ENCODE measurements around the gene WFDC10A.
"Not testable (repeated sequence)": the region's sequence is repeated elsewhere in the genome, so short reads cannot be mapped to it uniquely, and the experiment has no call there.

The WFDC10A gene

GRCh38 chr20:45636513-45636912 is 7.0 kb downstream of the WFDC10A start:
- no peaks in the 10 kb centered on the region for H3K27me3 ChIP-seq (ENCODE audit: insufficient read depth, low read depth)
- no peaks in the 10 kb centered on the region for H3K4me1 ChIP-seq (ENCODE audit: low read depth, poor library complexity, severe bottlenecking)
- no peak overlapping the region for H3K4me3 ChIP-seq (IDR thresholded peaks at IDR 0.05; ENCODE audit: insufficient read depth, low read depth, low read length)
- H3K9ac ChIP-seq: no peak overlapping the region
- no peak overlapping the region for H3K27ac ChIP-seq
- H3K36me3 ChIP-seq (ENCODE audit: insufficient read depth): no peaks in the 10 kb centered on the region
- no peak for TF ChIP-seq CTCF (conservative IDR thresholded peaks at IDR 0.05; ENCODE audit: low read depth, low read length)
- no peaks in the 10 kb centered on the region for H4K20me1 ChIP-seq (ENCODE audit: insufficient read depth)
- H3K4me2 ChIP-seq: no peak overlapping the region
- H3K79me2 ChIP-seq (ENCODE audit: insufficient read depth, low read depth): no peaks in the 10 kb centered on the region
- H2AFZ ChIP-seq (ENCODE audit: low read depth): no peak overlapping the region

DNA sequence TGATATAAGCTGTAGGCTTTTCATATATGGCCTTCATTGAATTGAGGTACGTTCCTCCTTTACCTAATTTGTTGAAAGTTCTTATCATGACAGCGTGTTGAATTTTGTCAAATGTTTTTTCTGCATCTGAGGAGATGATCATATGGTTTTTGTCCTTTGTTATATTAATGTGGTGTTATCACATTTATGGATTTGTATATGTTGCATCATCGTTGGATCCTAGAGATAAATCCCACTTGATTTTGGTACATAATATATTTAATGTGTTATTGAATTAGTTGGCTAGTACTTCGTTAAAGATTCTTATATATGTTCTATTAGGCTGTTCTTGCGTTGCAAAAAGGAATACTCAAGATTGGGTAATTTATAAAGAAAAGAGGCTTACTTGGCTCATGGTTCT is 10.1 kb downstream of the WFDC10A start:
- H3K36me3 ChIP-seq (ENCODE audit: insufficient read depth): no peaks in the 10 kb centered on the region
- no peaks in the 10 kb centered on the region for H4K20me1 ChIP-seq (ENCODE audit: insufficient read depth)
- H3K4me2 ChIP-seq: no peak overlapping the region
- H2AFZ ChIP-seq (ENCODE audit: low read depth): no peak overlapping the region
- H3K4me3 ChIP-seq (IDR thresholded peaks at IDR 0.05; ENCODE audit: insufficient read depth, low read depth, low read length): no peak overlapping the region
- H3K27me3 ChIP-seq (ENCODE audit: insufficient read depth, low read depth): no peaks in the 10 kb centered on the region
- H3K4me1 ChIP-seq (ENCODE audit: low read depth, poor library complexity, severe bottlenecking): no peaks in the 10 kb centered on the region
- no peaks in the 10 kb centered on the region for H3K79me2 ChIP-seq (ENCODE audit: insufficient read depth, low read depth)
- no peak overlapping the region for H3K9ac ChIP-seq
- TF ChIP-seq CTCF (conservative IDR thresholded peaks at IDR 0.05; ENCODE audit: low read depth, low read length): no peak
- H3K27ac ChIP-seq: no peak overlapping the region

DNA sequence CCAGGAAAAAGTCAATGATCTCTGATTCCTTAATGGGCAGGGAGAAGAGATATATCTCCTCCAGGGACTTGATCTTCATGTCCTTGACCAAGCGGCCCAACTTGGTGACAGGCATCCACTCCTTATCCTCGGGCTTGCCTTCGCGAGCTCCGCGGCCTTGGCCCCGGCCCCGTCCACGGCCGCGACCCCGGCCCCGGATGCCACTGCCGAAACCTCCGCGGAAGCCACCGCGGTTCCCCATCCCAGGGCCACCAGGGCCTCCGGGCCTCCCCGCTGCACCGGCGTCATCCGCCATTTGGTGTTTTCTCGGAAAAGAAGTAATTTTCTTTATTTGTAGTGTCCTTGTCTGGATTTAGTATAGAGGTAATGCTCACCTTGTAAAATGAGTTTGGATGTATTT is 11.5 kb downstream of the WFDC10A start:
- H2AFZ ChIP-seq (ENCODE audit: low read depth); H4K20me1 ChIP-seq (ENCODE audit: insufficient read depth); H3K4me2 ChIP-seq; H3K79me2 ChIP-seq (ENCODE audit: insufficient read depth, low read depth); H3K4me1 ChIP-seq (ENCODE audit: low read depth, poor library complexity, severe bottlenecking); H3K36me3 ChIP-seq (ENCODE audit: insufficient read depth); H3K4me3 ChIP-seq (IDR thresholded peaks at IDR 0.05; ENCODE audit: insufficient read depth, low read depth, low read length); H3K9ac ChIP-seq; H3K27me3 ChIP-seq (ENCODE audit: insufficient read depth, low read depth); H3K27ac ChIP-seq: not testable (repeated sequence)

GRCh38 chr20:45645869-45646268 is 16.3 kb downstream of the WFDC10A start:
- not testable (repeated sequence) for H3K4me1 ChIP-seq (ENCODE audit: low read depth, poor library complexity, severe bottlenecking); H2AFZ ChIP-seq (ENCODE audit: low read depth); H3K9ac ChIP-seq; H4K20me1 ChIP-seq (ENCODE audit: insufficient read depth); H3K27me3 ChIP-seq (ENCODE audit: insufficient read depth, low read depth); H3K4me3 ChIP-seq (IDR thresholded peaks at IDR 0.05; ENCODE audit: insufficient read depth, low read depth, low read length); H3K79me2 ChIP-seq (ENCODE audit: insufficient read depth, low read depth); H3K27ac ChIP-seq; H3K4me2 ChIP-seq; H3K36me3 ChIP-seq (ENCODE audit: insufficient read depth)

- H3K27me3 ChIP-seq (ENCODE audit: insufficient read depth, low read depth): no peaks in the 10 kb centered on the region
- H3K4me1 ChIP-seq (ENCODE audit: low read depth, poor library complexity, severe bottlenecking): no peaks in the 10 kb centered on the region
- no peak overlapping the region for H3K9ac ChIP-seq
- H3K27ac ChIP-seq: no peak overlapping the region
- no peaks in the 10 kb centered on the region for H3K79me2 ChIP-seq (ENCODE audit: insufficient read depth, low read depth)
- H3K4me3 ChIP-seq (IDR thresholded peaks at IDR 0.05; ENCODE audit: insufficient read depth, low read depth, low read length): no peak overlapping the region
- no peak for TF ChIP-seq CTCF (conservative IDR thresholded peaks at IDR 0.05; ENCODE audit: low read depth, low read length)
- H3K4me2 ChIP-seq: no peak overlapping the region
- H2AFZ ChIP-seq (ENCODE audit: low read depth): no peak overlapping the region
- H4K20me1 ChIP-seq (ENCODE audit: insufficient read depth): no peaks in the 10 kb centered on the region
- no peaks in the 10 kb centered on the region for H3K36me3 ChIP-seq (ENCODE audit: insufficient read depth)
Observed at GRCh38 chr20:45646875-45647274, 17.3 kb downstream of the WFDC10A start.
